ENCODE data around the gene PLOD2. TPM values are rescaled to one million over a fixed set of nuclear protein-coding genes. Genes with fewer than 3 reads are reported as not detected.

The PLOD2 gene
- total and polyA plus RNA-seq, 2 of the 8 experiments (the other 6 are each of a cell fraction or from before 2014, with no cell fraction given): 4.0 to 28.7 TPM

GRCh38 chr3:146020969-146021368 is 140.0 kb downstream of the PLOD2 start:
- Histone ChIP-seq H3K23me2 (ENCODE audit: low read depth, low read length) (no peaks in the 10 kb centered on the region), H3K4ac (replicated peaks; ENCODE audit: insufficient read length, low read depth, low read length) (no peak overlapping the region), H3K14ac (ENCODE audit: insufficient read length) (no peak overlapping the region), H4K91ac (replicated peaks; ENCODE audit: insufficient read length, low read length) (no peak overlapping the region), H2AFZ (ENCODE audit: low read length) (no peak overlapping the region), H3K18ac (ENCODE audit: extremely low read depth, low read length) (no peak overlapping the region), H2BK5ac (ENCODE audit: low read depth, low read length) (no peak overlapping the region), H3K27ac (ENCODE audit: low read depth, low read length) (no peak overlapping the region), H2BK20ac (ENCODE audit: low read length) (no peak overlapping the region), H2BK15ac (ENCODE audit: low read length) (no peak overlapping the region), H3K23ac (ENCODE audit: insufficient read length) (no peak overlapping the region), H2AK5ac (ENCODE audit: low read depth, low read length) (no peak overlapping the region), H3K9ac (replicated peaks in 1 of 4; ENCODE audit: extremely low read depth in 1 of 4, low read depth in 3 of 4, low read length in 3 of 4) (no peak overlapping the region), H3K4me3 (ENCODE audit: extremely low read depth in 1 of 4, insufficient read depth in 2 of 4, low read depth in 3 of 4, low read length in 4 of 4) (no peak overlapping the region), H3K36me3 (ENCODE audit: control insufficient read depth in 2 of 4, insufficient read depth in 4 of 4, low read length in 3 of 4) (no peaks in the 10 kb centered on the region), H2BK12ac (ENCODE audit: low read depth, low read length) (no peak overlapping the region), H3K9me3 (ENCODE audit: insufficient read depth in 2 of 2, low read depth in 1 of 2, low read length in 1 of 2) (peaks cover 0 to 4% of the 10 kb centered on the region in 2 experiments; a peak in 1 of 4 replicates), H3K27me3 (replicated peaks in 1 of 4; ENCODE audit: control insufficient read depth in 3 of 4, extremely low read depth in 1 of 4, insufficient read depth in 3 of 4, low read length in 3 of 4) (no peaks in the 10 kb centered on the region; a peak in 1 of 7 replicates), H2BK120ac (replicated peaks; ENCODE audit: low read depth, low read length) (no peak overlapping the region), H4K5ac (ENCODE audit: insufficient read length, low read depth, low read length) (no peak overlapping the region), H3K4me2 (ENCODE audit: insufficient read depth in 1 of 2, low read depth in 2 of 2, low read length in 2 of 2) (no peak overlapping the region), H4K8ac (ENCODE audit: extremely low read depth, insufficient read depth, low read length) (no peak overlapping the region), H3K79me2 (ENCODE audit: control insufficient read depth in 1 of 2, insufficient read depth in 2 of 2, low read length in 2 of 2) (no peaks in the 10 kb centered on the region), H3K56ac (replicated peaks; ENCODE audit: insufficient read length, low read depth, low read length) (no peak overlapping the region), H3K4me1 (replicated peaks in 1 of 4; ENCODE audit: control insufficient read depth in 3 of 4, insufficient read depth in 4 of 4, low read length in 3 of 4) (no peaks in the 10 kb centered on the region), H3K79me1 (ENCODE audit: low read depth, low read length) (no peaks in the 10 kb centered on the region), H4K20me1 (replicated peaks in 1 of 2; ENCODE audit: control insufficient read depth in 1 of 2, insufficient read depth in 2 of 2, low read length in 2 of 2) (no peaks in the 10 kb centered on the region)
- CTCF ChIA-PET (ENCODE audit: partially characterized antibody): no interaction called here
- POLR2A ChIA-PET (ENCODE audit: partially characterized antibody): no interaction called here
- FAIRE-seq (no peak), DNase-seq (ENCODE audit: low read depth in 1 of 2, low spot score in 2 of 2) (no peak)
- TF ChIP-seq RAD21 (IDR thresholded peaks at IDR 0.05 in 1 of 2, conservative IDR thresholded peaks at IDR 0.05 in 1 of 2; ENCODE audit: low read depth in 2 of 2, low read length in 2 of 2) (peak in 1 of 2 experiments; percentile 42; a peak in 2 of 4 replicates), SRF (IDR thresholded peaks at IDR 0.05; ENCODE audit: low read depth, low read length) (no peak), SP2 (IDR thresholded peaks at IDR 0.05; ENCODE audit: low read length) (no peak), SIRT6 (IDR thresholded peaks at IDR 0.05; ENCODE audit: low read length) (no peak), CTCF (IDR thresholded peaks at IDR 0.05; ENCODE audit: control extremely low read depth in 1 of 3, insufficient read depth in 1 of 3, low read depth in 1 of 3, low read length in 3 of 3) (peak in 1 of 3 experiments; percentile 29; a peak in 1 of 4 replicates)
- WGBS, 2 experiments (ENCODE audit: extremely low coverage in 1 of 2, insufficient coverage in 1 of 2, insufficient read length in 1 of 2, insufficient replicate concordance in 2 of 2, low coverage in 1 of 2, low lambda C conversion rate in 2 of 2, missing lambda C conversion rate in 1 of 2): 73% methylated on average over 1 of the region's 1 CpG; no CpG with 5 or more reads in 1 of the 2 experiments

Data from H1 (cell line).